A673 (cell line): ENCODE results near the gene ARID3C. TPM values are rescaled to one million over a fixed set of nuclear protein-coding genes. Genes with fewer than 3 reads are reported as not detected.

Experiments
- BruUV-seq: library from RNA; stranded (reverse); fragments of 400-500 nt; replicated peaks from 2 replicates; lab custom pipeline; 2021; lab: Mats Ljungman, UMichigan
- CTCF ChIA-PET: fragments of 300-600 bp; sonication (Branson Sonifier 250); formaldehyde crosslinking; loops from one replicate; lab custom pipeline; 2022; ENCODE audit warnings: antibody characterized with exemption; lab: Charles Lee
- POLR2A ChIA-PET: fragments of 300-600 bp; sonication (Branson Sonifier 250); formaldehyde crosslinking; loops from one replicate; lab custom pipeline; 2022; ENCODE audit warnings: antibody characterized with exemption; ENCODE audit not compliant: low non-redundant PET; lab: Charles Lee
- DNase-seq: peaks from one replicate; pipeline ENCODE4 v3.0.0-alpha.2; 2015; ENCODE audit warnings: low spot score
- H3K27ac ChIP-seq: fragments of 200-600 bp; sonication (generic); 2 replicates; pipeline ENCODE4 v1.5.1; 2016; ENCODE audit warnings: mixed run types, low read depth, mild to moderate bottlenecking, mixed read lengths, antibody characterized with exemption, low read length; ENCODE audit not compliant: poor library complexity, severe bottlenecking
- H3K27me3 ChIP-seq: fragments of 200-600 bp; sonication (generic); replicated peaks from 2 replicates; pipeline ENCODE4 v1.6.1; 2017; ENCODE audit warnings: mixed run types, low read depth, mild to moderate bottlenecking, mixed read lengths, antibody characterized with exemption, low read length; ENCODE audit not compliant: insufficient read depth, poor library complexity
- H3K36me3 ChIP-seq: fragments of 200-600 bp; sonication (generic); 2 replicates; pipeline ENCODE4 v1.6.1; 2016; ENCODE audit warnings: mixed run types, mild to moderate bottlenecking, mixed read lengths, antibody characterized with exemption, low read length; ENCODE audit not compliant: insufficient read depth, poor library complexity, severe bottlenecking
- H3K4me1 ChIP-seq: fragments of 200-600 bp; sonication (generic); 2 replicates; pipeline ENCODE4 v1.6.1; 2017; ENCODE audit warnings: mixed run types, mild to moderate bottlenecking, mixed read lengths, antibody characterized with exemption, low read length; ENCODE audit not compliant: insufficient read depth, poor library complexity, severe bottlenecking
- H3K4me3 ChIP-seq: fragments of 200-600 bp; sonication (generic); 2 replicates; pipeline ENCODE4 v1.5.1; 2016; ENCODE audit warnings: low read depth, mixed run types, mild to moderate bottlenecking, mixed read lengths, low read length; ENCODE audit not compliant: poor library complexity, severe bottlenecking
- H3K9me3 ChIP-seq: fragments of 200-600 bp; sonication (generic); 2 replicates; pipeline ENCODE4 v1.6.1; 2016; ENCODE audit warnings: mixed run types, low read depth, mild to moderate bottlenecking, mixed read lengths, antibody characterized with exemption, low read length; ENCODE audit not compliant: poor library complexity, severe bottlenecking
- EZH2 ChIP-seq: fragments of 200-600 bp; sonication (generic); IDR thresholded peaks from 2 replicates; pipeline ENCODE4 v1.6.1; 2017; ENCODE audit warnings: borderline replicate concordance, low read depth, mild to moderate bottlenecking, mixed read lengths, antibody characterized with exemption, low read length; ENCODE audit not compliant: poor library complexity, severe bottlenecking
- intact Hi-C: fragments of 100-400 bp; cut with micrococcal nuclease; formaldehyde crosslinking; loops from one replicate; pipeline ENCODE4 v1.10.0; 2022; ENCODE audit not compliant: unreplicated experiment
- total RNA-seq: library from RNA; stranded (reverse); gene quantifications from 2 replicates; pipeline ENCODE4 v1.2.3, GENCODE V29; 2021
- TF ChIP-seq, protein P1 (sequence below): fragments of 300-800, 200-600 bp; sonication (generic); conservative IDR thresholded peaks from 2 replicates; pipeline ENCODE4 v1.5.1; 2017; ENCODE audit warnings: low read depth, mild to moderate bottlenecking, antibody characterized with exemption, low read length, moderate library complexity, mixed read lengths

Gene ARID3C
- total RNA-seq, 1 experiment from 2014 or later, result not detected

GRCh38 chr9:34665381-34666250 is 36.8 kb upstream of the ARID3C start:
- POLR2A ChIA-PET, result interaction anchor here (0.7 kb wide), 1 partner anchor 39 kb away, joined by 6 read pairs; no protein-coding TSS in a partner anchor
- intact Hi-C loops, result no loop called here

GRCh38 chr9:34665067-34665380 is 36.2 kb upstream of the ARID3C start:
- no peak for TF ChIP-seq EZH2
- TF ChIP-seq, protein P1, sequence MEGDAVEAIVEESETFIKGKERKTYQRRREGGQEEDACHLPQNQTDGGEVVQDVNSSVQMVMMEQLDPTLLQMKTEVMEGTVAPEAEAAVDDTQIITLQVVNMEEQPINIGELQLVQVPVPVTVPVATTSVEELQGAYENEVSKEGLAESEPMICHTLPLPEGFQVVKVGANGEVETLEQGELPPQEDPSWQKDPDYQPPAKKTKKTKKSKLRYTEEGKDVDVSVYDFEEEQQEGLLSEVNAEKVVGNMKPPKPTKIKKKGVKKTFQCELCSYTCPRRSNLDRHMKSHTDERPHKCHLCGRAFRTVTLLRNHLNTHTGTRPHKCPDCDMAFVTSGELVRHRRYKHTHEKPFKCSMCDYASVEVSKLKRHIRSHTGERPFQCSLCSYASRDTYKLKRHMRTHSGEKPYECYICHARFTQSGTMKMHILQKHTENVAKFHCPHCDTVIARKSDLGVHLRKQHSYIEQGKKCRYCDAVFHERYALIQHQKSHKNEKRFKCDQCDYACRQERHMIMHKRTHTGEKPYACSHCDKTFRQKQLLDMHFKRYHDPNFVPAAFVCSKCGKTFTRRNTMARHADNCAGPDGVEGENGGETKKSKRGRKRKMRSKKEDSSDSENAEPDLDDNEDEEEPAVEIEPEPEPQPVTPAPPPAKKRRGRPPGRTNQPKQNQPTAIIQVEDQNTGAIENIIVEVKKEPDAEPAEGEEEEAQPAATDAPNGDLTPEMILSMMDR, result no peak
- peak overlapping the region; percentile 77 for H3K4me3 ChIP-seq
- peak overlapping the region; percentile 74 for H3K27ac ChIP-seq
- ChIA-PET CTCF (interaction anchor here (0.6 to 1.1 kb wide), 4 partner anchors 18 to 255 kb away, joined by 3 to 6 read pairs (median 4); no protein-coding TSS in a partner anchor), POLR2A (interaction anchor here (0.7 kb wide), 1 partner anchor 39 kb away, joined by 6 read pairs; no protein-coding TSS in a partner anchor)
- intact Hi-C loops, result no loop called here
- H3K36me3 ChIP-seq, result peaks cover 3% of the 10 kb centered on the region
- no peaks in the 10 kb centered on the region for H3K9me3 ChIP-seq
- peaks cover 6% of the 10 kb centered on the region for H3K4me1 ChIP-seq
- no peaks in the 10 kb centered on the region for H3K27me3 ChIP-seq
- DNase-seq, result no peak
- TSS peak; percentile 79 for BruUV-seq

More at GRCh38 chr9:34665381-34666250, 36.8 kb upstream of the ARID3C start:
- Histone ChIP-seq H3K27me3 (no peaks in the 10 kb centered on the region), H3K27ac (peak overlapping the region; percentile 98), H3K9me3 (no peaks in the 10 kb centered on the region), H3K4me3 (peak overlapping the region; percentile 77), H3K4me1 (peaks cover 6% of the 10 kb centered on the region), H3K36me3 (peaks cover 3% of the 10 kb centered on the region)
- CTCF ChIA-PET, result interaction anchor here (0.7 to 1.0 kb wide), 2 partner anchors 19 to 37 kb away, joined by 4 read pairs; no protein-coding TSS in a partner anchor
- TF ChIP-seq, protein P1, result no peak
- no peak for TF ChIP-seq EZH2
- DNase-seq, result peak; percentile 97
- no TSS peak for BruUV-seq

DNA sequence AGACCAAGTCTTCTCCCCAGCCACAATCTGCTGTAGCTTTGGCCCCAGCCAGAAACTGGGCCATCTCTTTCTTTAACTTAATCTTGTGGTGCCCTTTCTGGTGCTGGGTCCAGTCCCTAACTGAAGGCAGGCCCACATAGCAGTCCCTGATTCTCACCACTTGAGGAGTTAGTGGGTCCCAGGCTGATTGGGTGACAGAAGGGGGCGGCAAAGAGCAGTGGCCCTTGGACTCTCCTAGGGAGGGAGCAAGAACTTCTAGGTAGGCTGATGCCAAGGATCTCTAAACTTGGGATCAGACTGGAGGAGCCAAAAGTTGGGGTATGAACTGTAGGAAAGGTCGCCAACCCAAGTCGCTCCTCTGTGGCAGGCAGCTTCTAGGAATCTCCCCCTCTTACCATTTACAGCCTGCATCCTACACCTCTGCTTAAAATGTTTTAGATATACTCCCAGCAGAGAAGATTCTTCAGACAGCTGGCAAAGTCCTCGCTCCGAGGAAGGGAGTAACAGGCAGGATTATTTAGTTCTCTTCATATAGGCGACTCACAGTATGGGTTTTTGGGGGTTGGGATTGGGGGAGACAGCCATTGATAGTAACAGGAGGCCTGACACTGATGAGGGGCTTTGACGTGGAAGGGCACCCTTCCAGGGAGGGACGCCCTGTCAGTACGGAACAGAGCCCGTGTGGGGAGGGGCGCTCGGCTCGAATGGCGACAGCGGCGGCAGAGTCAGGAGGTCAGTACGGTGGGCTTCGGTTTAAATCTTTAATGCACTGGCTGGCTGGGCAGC is 35.6 kb upstream of the ARID3C start:
- BruUV-seq, result no TSS peak
- Histone ChIP-seq H3K27me3 (no peaks in the 10 kb centered on the region), H3K36me3 (peaks cover 3% of the 10 kb centered on the region), H3K4me1 (peaks cover 6% of the 10 kb centered on the region), H3K4me3 (peak overlapping the region; percentile 77), H3K27ac (peak overlapping the region; percentile 74), H3K9me3 (no peaks in the 10 kb centered on the region)
- TF ChIP-seq, protein P1, result peak; percentile 97
- TF ChIP-seq EZH2, result no peak
- intact Hi-C loops, result no loop called here
- ChIA-PET CTCF (interaction anchor here (0.6 to 1.1 kb wide), 3 partner anchors 17 to 254 kb away, joined by 3 to 6 read pairs (median 4); no protein-coding TSS in a partner anchor), POLR2A (no interaction called here)
- DNase-seq, result peak; percentile 85
